ENCODE measurements around the gene TUT4.

Gene TUT4

DNA sequence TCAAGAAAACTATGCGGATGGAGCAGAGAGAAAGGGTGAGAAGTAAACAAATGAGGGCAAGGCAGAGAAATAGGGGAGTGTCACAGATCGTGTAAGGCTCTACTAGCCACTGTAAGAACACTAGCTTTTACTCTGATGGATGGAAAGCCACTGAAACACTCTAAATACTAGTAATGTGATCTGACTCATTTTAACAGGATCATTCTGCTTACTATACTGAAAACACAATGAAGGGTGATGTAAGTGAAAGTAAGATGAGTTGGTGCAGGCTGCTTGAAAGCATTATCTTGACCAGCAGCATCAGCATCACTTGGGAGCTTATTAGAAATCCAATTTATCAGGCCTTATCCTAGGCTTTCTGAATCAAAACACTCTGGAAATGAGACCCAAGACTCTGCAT lies 32.7 kb downstream of the TUT4 start:
- H3K9me3 Mint-ChIP-seq = no peaks in the 10 kb centered on the region
- peak; percentile 100 for ATAC-seq
- H3K27ac Mint-ChIP-seq = peak overlapping the region; percentile 95 to 97
- H3K4me3 Mint-ChIP-seq = peak overlapping the region; percentile 25 to 55
- H3K27me3 Mint-ChIP-seq = no peaks in the 10 kb centered on the region
- peak in 1 of 2 donors; percentile 28 for DNase-seq
- peaks cover 54% of the 10 kb centered on the region for H3K4me1 Mint-ChIP-seq

DNA sequence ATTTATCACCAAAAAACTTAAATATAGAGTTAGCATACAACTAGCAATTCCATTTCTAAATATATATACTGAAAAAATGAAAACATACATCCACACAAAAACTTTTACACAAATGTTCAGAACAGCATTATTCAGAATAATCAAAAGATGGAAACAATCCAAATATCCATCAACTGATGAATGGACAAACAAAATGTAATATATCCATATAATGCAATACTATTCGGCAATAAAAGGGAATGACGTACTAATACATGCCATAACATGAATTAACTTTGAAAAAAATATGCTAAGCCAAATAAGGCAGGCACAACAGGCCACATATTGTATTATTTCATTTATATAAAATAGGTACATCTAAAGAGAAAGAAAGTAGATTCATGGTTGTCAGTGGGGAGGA lies 33.9 kb downstream of the TUT4 start:
- ATAC-seq = no peak
- Mint-ChIP-seq H3K4me1 (peaks cover 46% of the 10 kb centered on the region), H3K27me3 (no peaks in the 10 kb centered on the region)

DNA sequence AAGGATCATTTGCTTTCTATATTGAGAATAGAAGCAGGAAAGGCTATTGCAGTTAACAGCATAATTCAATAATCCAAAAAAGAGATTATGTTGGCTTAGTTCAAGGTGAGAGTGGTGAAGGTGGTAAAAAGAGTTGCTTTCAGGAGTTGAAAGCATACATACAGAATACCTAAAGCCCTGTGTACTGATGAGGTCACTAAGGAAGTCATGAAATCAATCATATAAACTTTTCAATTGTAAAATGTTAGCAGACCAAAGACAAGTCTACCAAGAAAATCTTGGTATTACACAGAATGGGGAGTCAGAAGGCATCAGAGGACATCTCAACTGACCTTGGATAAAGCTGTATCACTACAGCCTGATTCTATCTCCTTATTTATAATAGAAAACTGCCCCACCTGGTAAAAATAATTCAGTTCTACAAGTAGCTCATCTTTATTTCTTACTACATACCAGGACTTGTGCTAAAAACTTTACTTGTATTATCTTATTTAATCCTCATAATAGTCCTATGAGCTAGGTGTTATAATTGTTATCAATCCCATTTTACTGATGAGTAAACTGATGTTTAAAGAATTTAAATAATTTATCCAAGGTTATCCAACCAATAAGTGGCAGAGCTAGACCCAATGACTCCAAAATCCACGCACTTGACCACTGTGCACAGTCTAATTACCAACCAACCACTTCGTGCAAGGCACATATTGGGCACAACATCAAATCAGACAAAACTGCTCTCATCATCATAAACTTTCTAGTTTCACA lies 40.9 kb downstream of the TUT4 start:
- Mint-ChIP-seq H3K9me3 (no peaks in the 10 kb centered on the region), H3K4me3 (no peak overlapping the region), H3K4me1 (peaks cover 25% of the 10 kb centered on the region), H3K27me3 (no peaks in the 10 kb centered on the region), H3K27ac (no peak overlapping the region)
- ATAC-seq = peak; percentile 99
- no peak for DNase-seq

More for the DNA sequence above, 33.9 kb downstream of the TUT4 start:
- H3K9me3 Mint-ChIP-seq = no peaks in the 10 kb centered on the region
- DNase-seq = no peak
- no peak overlapping the region for H3K4me3 Mint-ChIP-seq
- no peak overlapping the region for H3K27ac Mint-ChIP-seq

DNA sequence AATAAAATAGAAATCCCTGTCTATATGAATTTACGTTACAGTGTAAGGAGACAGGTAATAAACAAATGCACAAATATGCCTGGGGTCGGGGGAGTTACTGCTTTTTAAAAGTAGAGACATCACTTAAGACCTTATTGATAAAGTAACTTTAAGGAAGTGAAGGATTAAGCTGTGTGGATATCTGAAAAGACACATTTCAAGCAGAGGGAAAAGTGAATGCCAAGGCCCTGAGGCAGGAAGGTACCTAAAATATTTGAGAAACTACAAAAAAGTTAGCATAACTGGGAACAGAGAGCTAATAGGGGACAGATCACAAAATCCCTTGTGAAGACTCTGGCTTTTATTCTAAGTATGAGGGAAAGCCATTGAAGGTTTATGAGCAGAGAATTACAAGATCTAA lies 41.5 kb downstream of the TUT4 start:
- ATAC-seq = no peak
- DNase-seq = no peak
- H3K27me3 Mint-ChIP-seq = no peaks in the 10 kb centered on the region
- no peaks in the 10 kb centered on the region for H3K9me3 Mint-ChIP-seq
- H3K4me3 Mint-ChIP-seq = no peak overlapping the region
- H3K27ac Mint-ChIP-seq = no peak overlapping the region
- peaks cover 19% of the 10 kb centered on the region for H3K4me1 Mint-ChIP-seq

DNA sequence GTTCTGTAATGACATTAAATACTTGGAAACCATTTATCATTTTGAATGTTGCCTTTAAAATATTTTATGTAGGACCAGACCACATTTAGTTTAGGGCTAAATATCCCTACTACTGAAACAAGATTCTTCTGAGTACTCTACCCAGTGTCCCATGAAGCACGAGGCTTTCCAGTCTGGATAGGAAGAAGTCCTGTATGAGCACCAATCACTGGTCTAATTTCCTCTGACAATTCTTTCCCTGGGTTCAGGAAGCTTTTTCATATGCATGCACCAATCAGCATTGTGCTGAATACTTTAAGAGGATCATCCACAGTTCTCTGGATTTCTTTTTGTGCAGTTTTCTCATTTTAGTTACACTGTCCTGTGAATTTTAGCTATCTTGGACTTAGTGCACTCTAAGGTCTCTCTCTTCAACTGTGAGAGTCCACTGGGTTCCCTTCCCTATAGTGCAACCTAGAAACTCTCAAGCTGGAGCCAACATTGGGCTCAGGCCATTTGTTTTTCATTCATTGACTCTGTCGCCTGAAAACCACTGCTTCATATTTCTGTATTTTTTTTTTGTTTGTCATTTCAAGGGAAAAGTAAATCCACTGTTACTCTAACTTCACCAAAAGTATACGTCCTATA lies 45.9 kb downstream of the TUT4 start:
- no peaks in the 10 kb centered on the region for H3K9me3 Mint-ChIP-seq
- H3K27me3 Mint-ChIP-seq = no peaks in the 10 kb centered on the region
- H3K27ac Mint-ChIP-seq = no peak overlapping the region
- ATAC-seq (no peak), DNase-seq (no peak)
- H3K4me3 Mint-ChIP-seq = no peak overlapping the region
- peaks cover 26% of the 10 kb centered on the region for H3K4me1 Mint-ChIP-seq

DNA sequence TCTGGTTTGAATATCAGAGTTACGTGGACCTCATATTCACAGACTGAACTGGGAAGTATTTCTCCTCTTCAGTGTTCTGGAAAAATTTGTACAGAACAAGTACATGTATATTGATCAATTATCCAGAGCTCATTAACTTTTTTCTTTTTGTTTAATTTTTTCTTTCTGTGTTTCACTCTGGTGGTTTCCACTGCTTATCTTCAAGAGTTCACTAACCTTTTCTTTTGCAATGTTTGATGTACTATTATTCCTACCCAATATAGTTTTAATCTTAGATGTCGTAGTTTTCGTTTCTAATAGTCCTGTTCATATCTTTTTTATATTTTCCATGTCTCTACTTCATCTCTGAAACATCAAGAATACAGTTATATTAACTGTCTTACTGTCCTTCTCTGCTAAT lies 46.5 kb downstream of the TUT4 start:
- no peak for ATAC-seq
- DNase-seq = no peak
- Mint-ChIP-seq H3K27ac (no peak overlapping the region), H3K9me3 (no peaks in the 10 kb centered on the region), H3K27me3 (no peaks in the 10 kb centered on the region), H3K4me3 (no peak overlapping the region), H3K4me1 (peaks cover 22% of the 10 kb centered on the region)

DNA sequence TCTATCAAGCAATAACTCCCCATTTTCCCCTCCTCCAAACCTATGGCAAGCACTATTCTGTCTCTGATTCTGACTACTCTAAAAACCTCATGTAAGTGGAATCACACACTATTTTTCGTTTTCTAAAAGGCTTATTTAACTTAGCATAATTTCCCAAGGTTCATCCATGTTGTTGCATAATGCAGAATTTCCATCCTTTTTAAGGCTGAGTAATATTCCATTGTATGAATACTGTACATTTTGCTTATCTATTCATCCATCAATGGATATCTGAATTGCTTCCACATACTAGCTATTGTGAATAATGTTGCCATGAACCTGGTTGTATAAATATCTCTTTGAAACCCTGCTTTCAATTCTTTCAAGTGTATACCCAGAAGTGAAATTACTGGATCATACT lies 48.2 kb downstream of the TUT4 start:
- H3K4me3 Mint-ChIP-seq = no peak overlapping the region
- ATAC-seq (no peak), DNase-seq (no peak)
- no peak overlapping the region for H3K27ac Mint-ChIP-seq
- no peaks in the 10 kb centered on the region for H3K9me3 Mint-ChIP-seq
- H3K4me1 Mint-ChIP-seq = peaks cover 19% of the 10 kb centered on the region
- H3K27me3 Mint-ChIP-seq = no peaks in the 10 kb centered on the region

DNA sequence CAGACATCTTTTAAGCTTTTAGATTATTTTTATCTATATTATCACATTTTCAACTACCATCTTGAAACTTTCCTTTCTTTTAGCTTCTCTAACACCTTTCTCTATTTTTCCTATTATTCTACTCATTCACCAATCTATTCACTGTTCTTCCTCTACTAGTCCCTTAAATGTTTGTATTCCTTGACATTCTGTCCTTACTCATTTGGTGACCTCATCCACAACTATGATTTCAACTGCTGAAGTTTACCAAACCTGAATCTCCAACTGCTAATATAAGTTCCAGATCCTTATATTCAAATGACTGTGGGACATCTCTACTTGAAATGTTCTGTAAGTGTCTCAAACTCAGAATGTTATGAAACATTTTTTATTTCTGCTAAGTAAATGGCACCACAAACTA lies 49.2 kb downstream of the TUT4 start:
- Mint-ChIP-seq H3K27ac (no peak overlapping the region), H3K4me3 (no peak overlapping the region), H3K9me3 (no peaks in the 10 kb centered on the region), H3K27me3 (no peaks in the 10 kb centered on the region), H3K4me1 (peaks cover 12% of the 10 kb centered on the region)
- no peak for DNase-seq
- ATAC-seq = no peak

DNA sequence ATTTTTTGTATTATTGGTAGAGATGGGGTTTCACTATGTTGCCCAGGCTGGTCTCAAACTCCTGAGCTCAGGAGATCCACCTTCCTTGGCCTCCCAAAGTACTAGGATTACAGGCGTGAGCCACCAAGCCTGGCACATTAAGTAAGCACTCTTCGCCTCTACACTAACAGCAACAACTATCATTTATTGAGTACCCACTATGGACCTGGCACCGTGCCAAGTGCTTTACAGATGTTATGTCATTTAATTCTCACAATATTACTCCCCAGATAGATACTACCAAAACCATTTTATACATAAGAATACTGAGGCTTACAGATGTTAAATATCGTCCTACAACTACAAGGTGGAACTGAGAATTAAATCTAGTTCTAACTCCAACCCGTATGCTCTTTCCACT lies 50.1 kb downstream of the TUT4 start:
- Mint-ChIP-seq H3K4me3 (no peak overlapping the region), H3K9me3 (no peaks in the 10 kb centered on the region), H3K4me1 (peaks cover 12% of the 10 kb centered on the region), H3K27ac (no peak overlapping the region), H3K27me3 (no peaks in the 10 kb centered on the region)
- DNase-seq (no peak), ATAC-seq (no peak)

DNA sequence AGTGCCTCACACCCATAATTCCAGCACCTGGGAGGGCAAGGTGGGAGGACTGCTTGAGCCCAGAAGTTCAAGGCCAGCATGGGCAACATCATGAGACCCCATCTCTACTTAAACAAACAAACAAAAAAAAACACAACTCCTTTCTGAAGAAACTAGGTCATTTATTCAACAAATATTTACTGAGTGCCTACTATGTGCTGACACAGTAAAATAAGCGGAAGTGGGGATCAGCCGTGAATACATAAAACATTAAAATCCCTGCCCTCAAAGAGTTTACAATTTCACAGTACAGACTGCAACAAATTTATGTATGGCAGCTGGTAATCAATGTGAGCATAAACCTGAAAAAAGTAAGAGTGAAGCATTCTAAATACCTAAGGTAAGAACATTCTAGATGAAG lies 65.3 kb downstream of the TUT4 start:
- no peak for DNase-seq
- no peak overlapping the region for H3K27ac Mint-ChIP-seq
- H3K9me3 Mint-ChIP-seq = no peaks in the 10 kb centered on the region
- no peak for ATAC-seq
- peaks cover 4% of the 10 kb centered on the region for H3K4me1 Mint-ChIP-seq
- no peaks in the 10 kb centered on the region for H3K27me3 Mint-ChIP-seq
- no peak overlapping the region for H3K4me3 Mint-ChIP-seq

DNA sequence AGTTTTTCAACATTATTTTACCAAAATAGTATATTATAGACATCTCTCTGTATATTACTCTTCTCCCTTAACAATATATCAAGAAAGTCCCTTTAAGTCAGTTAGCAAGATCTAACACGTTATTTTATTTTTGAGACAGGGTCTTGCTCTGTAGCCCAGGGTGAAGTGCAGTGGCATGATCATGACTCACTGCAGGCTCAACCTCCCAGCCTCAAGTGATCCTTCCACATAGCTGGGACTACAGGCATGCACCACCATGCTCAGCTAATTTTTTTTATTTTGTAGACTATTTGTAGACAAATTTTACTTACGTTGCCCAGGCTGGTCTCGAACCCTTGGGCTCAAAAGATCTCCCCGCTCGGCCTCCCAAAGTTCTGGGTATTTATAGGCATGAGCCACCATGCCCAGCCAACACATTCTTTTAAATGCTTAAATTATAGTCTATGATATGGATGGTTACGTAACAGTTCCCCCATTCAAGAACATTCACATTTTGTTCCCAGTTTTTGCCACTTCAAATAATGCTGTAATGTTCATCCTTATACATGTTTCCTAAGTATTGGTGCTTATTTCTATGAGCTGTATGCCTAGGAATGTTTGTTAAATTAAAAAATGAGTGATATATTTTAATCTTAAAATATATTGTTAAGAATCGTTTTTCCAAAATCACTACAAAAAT lies 70.4 kb downstream of the TUT4 start:
- no peak for ATAC-seq
- H3K9me3 Mint-ChIP-seq = no peaks in the 10 kb centered on the region
- H3K27me3 Mint-ChIP-seq = no peaks in the 10 kb centered on the region
- peaks cover 2% of the 10 kb centered on the region for H3K4me1 Mint-ChIP-seq
- DNase-seq = no peak
- no peak overlapping the region for H3K27ac Mint-ChIP-seq
- H3K4me3 Mint-ChIP-seq = no peak overlapping the region

DNA sequence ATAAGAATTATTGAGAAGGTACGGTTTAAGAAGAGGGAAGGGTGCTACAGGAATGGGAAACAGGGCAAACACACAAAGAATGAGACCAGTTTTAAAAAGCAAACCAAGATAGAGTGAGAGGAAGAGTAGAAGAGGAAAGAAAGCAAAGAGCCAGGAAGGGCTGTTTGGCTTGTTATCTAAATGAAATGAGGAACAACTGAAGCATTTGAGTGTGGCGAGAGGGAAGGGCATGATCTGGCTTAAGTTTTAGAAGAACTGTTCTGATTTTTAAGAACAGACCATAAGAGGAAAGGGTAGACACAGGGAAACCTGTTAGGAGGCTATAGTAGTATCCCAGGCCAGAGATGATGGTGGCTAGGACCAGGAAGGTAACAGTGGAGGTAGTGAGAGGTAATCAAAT lies 73.8 kb downstream of the TUT4 start:
- Mint-ChIP-seq H3K4me1 (no peaks in the 10 kb centered on the region), H3K4me3 (no peak overlapping the region), H3K27me3 (no peaks in the 10 kb centered on the region)

DNA sequence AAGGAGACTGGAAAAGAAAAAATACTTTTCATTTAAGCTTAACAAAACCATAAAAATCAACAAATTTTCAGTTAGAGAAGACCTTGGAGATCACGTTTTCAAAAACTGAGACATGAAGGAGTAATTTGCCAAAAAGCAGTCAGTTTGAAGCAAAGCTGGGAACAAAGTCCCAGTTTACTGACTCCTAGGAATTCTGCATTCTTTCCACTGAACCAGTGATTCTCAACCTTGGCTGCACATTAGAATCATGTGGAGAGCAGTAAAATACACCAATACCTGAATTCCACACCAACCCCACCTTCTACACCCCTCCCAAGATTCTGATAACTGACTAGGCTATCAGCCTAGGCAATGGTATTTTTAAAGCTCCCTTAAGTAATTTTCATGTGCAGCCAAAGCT lies 75.0 kb downstream of the TUT4 start:
- no peak overlapping the region for H3K4me3 Mint-ChIP-seq
- no peaks in the 10 kb centered on the region for H3K9me3 Mint-ChIP-seq
- no peaks in the 10 kb centered on the region for H3K27me3 Mint-ChIP-seq
- no peak overlapping the region for H3K27ac Mint-ChIP-seq
- H3K4me1 Mint-ChIP-seq = peaks cover 3% of the 10 kb centered on the region
- DNase-seq (no peak), ATAC-seq (no peak)

More for the DNA sequence above, 73.8 kb downstream of the TUT4 start:
- no peak for DNase-seq
- no peak overlapping the region for H3K27ac Mint-ChIP-seq
- H3K9me3 Mint-ChIP-seq = no peaks in the 10 kb centered on the region
- ATAC-seq = no peak

DNA sequence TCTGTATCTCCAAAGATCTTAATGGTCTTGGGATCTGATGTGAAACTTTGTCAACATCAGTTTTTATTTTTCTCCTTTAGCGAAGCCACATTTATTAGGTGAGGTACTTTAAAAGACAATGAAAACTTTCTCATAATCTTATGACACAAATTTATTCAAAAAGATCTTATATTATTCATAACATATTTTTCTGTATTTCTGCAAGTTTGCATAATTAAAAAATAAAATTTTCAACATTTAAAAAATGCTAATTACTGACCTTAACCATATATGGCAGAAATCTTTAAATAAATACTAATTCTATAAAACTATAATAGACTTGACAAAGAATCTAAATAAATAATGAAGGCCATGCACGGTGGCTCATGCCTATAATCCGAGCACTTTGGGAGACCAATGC lies 75.9 kb downstream of the TUT4 start:
- Mint-ChIP-seq H3K27ac (no peak overlapping the region), H3K9me3 (no peaks in the 10 kb centered on the region), H3K4me1 (peaks cover 4% of the 10 kb centered on the region), H3K27me3 (no peaks in the 10 kb centered on the region), H3K4me3 (no peak overlapping the region)
- DNase-seq (no peak), ATAC-seq (no peak)

DNA sequence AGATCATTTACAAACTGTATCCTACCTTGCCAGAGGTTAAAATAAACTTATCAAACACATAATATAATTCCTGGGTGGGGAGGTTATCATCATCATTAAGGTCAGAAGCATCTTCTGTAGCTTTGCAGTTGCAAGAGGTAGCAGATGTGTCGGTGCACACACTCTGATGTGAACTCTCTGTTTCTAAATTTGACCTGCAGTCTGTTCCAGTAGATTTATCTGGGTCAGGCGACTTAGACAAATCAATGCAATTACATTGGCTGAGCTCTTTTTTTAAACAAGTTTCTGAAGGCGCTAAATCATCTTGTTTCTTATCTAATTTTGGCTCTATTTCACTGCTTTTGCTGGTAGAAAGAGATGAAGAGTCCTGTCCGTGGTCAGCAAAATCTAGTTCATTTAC lies 78.1 kb downstream of the TUT4 start:
- Mint-ChIP-seq H3K9me3 (no peaks in the 10 kb centered on the region), H3K27ac (no peak overlapping the region), H3K4me1 (peaks cover 4% of the 10 kb centered on the region), H3K4me3 (no peak overlapping the region), H3K27me3 (no peaks in the 10 kb centered on the region)
- ATAC-seq (no peak), DNase-seq (no peak)

DNA sequence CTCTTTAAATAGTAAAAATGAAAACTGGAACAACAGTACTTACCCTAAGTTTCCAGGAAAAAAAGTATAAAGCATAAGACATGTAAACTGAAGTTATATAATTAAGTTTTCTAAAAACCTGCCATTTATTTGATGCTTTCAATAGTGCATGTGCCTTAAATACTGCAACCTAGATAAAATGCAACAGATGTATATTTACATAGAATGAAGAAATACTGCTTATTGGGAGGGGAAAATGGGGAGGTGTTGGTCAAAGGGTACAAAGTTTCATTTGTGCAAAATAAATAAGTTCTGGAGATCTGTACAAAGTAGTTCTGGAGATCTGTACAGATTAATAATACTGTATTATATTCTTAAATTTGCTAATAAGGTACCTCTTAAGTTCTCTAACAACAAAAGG lies 79.9 kb downstream of the TUT4 start:
- peaks cover 4% of the 10 kb centered on the region for H3K4me1 Mint-ChIP-seq
- ATAC-seq (no peak), DNase-seq (no peak)
- H3K27me3 Mint-ChIP-seq = no peaks in the 10 kb centered on the region
- H3K4me3 Mint-ChIP-seq = no peak overlapping the region
- H3K9me3 Mint-ChIP-seq = no peaks in the 10 kb centered on the region
- H3K27ac Mint-ChIP-seq = no peak overlapping the region
